ENCODE measurements around the gene SLMAP.

DNA sequence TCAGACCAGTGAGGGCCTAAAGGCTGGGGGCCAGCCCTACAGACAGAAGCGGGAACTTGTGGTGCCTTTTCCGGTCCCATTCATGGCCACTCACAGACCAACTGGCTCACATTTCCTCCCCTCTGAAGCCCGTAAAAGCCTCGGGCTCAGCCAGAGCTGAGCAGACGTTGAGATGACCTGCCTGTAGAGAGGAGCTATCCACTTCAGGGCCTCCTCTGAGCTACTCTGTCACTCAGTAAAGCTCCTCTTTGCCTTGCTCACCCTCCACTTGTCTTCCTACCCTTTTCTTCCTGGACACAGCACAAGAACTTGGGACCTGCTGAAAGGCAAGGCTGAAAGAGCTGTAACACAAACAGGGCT is 53.5 kb downstream of the SLMAP start:
- TF ChIP-seq POLR2A (IDR thresholded peaks at IDR 0.05; ENCODE audit: low read depth, low read length), result no peak
- TF ChIP-seq POLR2AphosphoS5 (IDR thresholded peaks at IDR 0.05; ENCODE audit: low read depth, low read length), result no peak
- TF ChIP-seq SPI1 (IDR thresholded peaks at IDR 0.05; ENCODE audit: low read depth, low read length), result no peak
- no peak for TF ChIP-seq TAF1 (IDR thresholded peaks at IDR 0.05; ENCODE audit: low read depth, low read length)
- no peak for TF ChIP-seq PAX5 (IDR thresholded peaks at IDR 0.05; ENCODE audit: insufficient read depth, low read length, severe bottlenecking)
